ENCODE data around the gene FGF3.

- TF ChIP-seq CTCF (conservative IDR thresholded peaks at IDR 0.05; ENCODE audit: low read depth, low read length) (no peak), EZH2 (IDR thresholded peaks at IDR 0.05; ENCODE audit: low read length, unreplicated experiment) (no peak)
Observed at GRCh38 chr11:69848201-69848600, 29.0 kb upstream of the FGF3 start.
